Stimulated activated effector memory CD8-positive, alpha-beta T cell treated with anti-CD3 and anti-CD28 coated beads, Interleukin-12 subunit alpha, Interleukin-12 subunit beta, amount 100 ng/mL, for 72 hours (primary cell): ENCODE data around the gene NT5C2.
A peak's percentile ranks its signal among the peaks of the same experiment; 100 is the strongest.

ENCODE experiments used
- ATAC-seq: fragments of 150-1000 bp; cut with Tn5 transposase; 2 replicates; pipeline ENCODE4 v1.10.0; 2021
- DNase-seq, 2 donors: peaks; one replicate each; pipeline ENCODE4 v3.0.0; 2021 to 2022; ENCODE audit warnings: low spot score in 2 of 2
- H3K27ac Mint-ChIP-seq: one replicate; pipeline ENCODE4 v1.8.0; 2022; ENCODE audit warnings: mild to moderate bottlenecking, mixed read lengths
- H3K36me3 Mint-ChIP-seq: one replicate; pipeline ENCODE4 v1.8.0; 2022; ENCODE audit warnings: mild to moderate bottlenecking, mixed read lengths
- H3K4me1 Mint-ChIP-seq: one replicate; pipeline ENCODE4 v1.8.0; 2022; ENCODE audit warnings: mixed read lengths
- H3K4me3 Mint-ChIP-seq: one replicate; pipeline ENCODE4 v1.8.0; 2022; ENCODE audit warnings: mild to moderate bottlenecking, mixed read lengths
- H3K9me3 Mint-ChIP-seq: one replicate; pipeline ENCODE4 v1.8.0; 2022; ENCODE audit warnings: mixed read lengths

Gene NT5C2

DNA sequence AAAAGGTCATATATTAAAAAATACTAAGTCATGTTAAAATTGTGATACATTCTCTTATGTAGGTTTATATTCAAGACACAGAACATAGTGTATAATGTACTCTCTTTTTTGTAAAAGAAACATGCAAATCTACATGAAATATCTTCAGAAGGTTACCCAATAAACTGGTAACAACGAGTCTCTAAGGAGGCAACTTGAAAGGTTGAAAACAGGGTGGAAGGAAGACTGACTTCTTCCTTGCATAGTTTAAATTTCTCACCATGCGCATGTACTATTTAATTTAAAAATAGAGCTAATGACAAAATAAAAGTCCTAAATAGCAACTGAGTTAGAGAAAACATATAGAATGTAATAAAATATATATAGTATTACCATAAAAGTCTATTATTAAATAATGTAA lies 132.5 kb downstream of the NT5C2 start:
- ATAC-seq (no peak), DNase-seq (no peak)
- Mint-ChIP-seq H3K36me3 (no peaks in the 10 kb centered on the region), H3K27ac (no peak overlapping the region), H3K9me3 (no peaks in the 10 kb centered on the region), H3K4me1 (peaks cover 9% of the 10 kb centered on the region), H3K4me3 (no peak overlapping the region)

DNA sequence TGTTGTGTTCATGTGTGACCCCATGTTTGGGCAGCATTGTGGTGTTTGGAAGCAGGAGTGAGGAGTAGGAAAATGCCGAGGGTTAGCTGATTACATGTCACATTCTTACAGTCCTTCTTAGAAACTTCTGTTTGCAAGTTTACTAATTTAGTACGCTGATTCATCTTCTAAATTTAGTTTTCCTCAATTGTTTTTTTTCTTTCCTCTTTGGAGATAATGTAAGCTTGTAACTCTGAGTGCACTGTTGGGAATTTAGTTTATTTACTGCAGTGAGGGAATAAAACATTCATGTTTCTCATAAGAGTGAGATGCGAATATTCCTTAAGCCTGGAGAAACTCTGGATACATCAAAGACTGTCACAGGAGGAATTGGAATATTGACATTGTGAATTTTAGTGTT lies 135.0 kb downstream of the NT5C2 start:
- peaks cover 28% of the 10 kb centered on the region for H3K4me1 Mint-ChIP-seq
- H3K36me3 Mint-ChIP-seq: no peaks in the 10 kb centered on the region
- ATAC-seq: no peak
- no peak for DNase-seq
- no peak overlapping the region for H3K4me3 Mint-ChIP-seq
- H3K27ac Mint-ChIP-seq: no peak overlapping the region
- no peaks in the 10 kb centered on the region for H3K9me3 Mint-ChIP-seq

DNA sequence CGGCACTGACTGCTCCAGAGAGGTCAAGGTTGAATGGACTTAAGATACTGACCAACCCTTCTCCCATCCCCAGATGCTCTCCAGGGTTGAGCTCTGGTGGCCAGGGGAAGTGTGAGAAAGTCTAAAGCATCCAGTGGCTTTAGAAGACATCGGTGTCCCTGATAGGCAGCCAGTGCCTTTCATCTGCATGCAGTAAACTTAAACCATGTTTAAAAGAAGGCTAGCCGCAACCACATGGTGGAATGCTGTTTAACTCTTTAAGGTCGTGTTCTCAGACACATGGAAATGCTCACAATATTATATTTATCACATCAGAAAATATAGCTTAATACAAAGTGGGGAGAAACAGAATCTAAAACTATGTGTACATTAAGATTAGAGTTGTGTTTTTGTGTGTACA lies 138.0 kb downstream of the NT5C2 start:
- peak overlapping the region; percentile 82 for H3K27ac Mint-ChIP-seq

DNA sequence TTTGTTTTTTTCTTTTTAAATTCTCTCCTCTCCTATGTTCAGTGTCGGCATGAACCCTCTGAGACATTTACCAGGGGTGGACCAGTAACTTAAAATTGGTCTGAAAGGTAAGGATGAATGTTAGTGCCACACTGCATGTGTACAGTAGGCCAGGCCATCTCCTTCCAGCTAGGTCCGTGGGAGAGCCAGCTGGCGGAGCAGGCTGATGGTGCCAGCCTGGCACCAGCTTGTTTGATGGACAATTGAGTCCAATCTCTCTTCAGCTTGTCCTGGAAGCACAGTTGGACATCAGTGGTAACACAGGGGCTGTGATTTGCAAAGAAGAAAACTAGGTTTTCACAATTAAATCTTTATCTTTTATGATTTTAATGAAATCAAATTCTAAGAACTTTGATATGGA lies 138.5 kb downstream of the NT5C2 start:
- DNase-seq (no peak), ATAC-seq (peak; percentile 14)
- H3K4me1 Mint-ChIP-seq: peaks cover 28% of the 10 kb centered on the region
- H3K4me3 Mint-ChIP-seq: peak overlapping the region; percentile 74
- peak overlapping the region; percentile 82 for H3K27ac Mint-ChIP-seq
- no peaks in the 10 kb centered on the region for H3K9me3 Mint-ChIP-seq
- H3K36me3 Mint-ChIP-seq: no peaks in the 10 kb centered on the region

More for the DNA sequence above, 138.0 kb downstream of the NT5C2 start:
- Mint-ChIP-seq H3K36me3 (no peaks in the 10 kb centered on the region), H3K4me1 (peaks cover 28% of the 10 kb centered on the region), H3K4me3 (peak overlapping the region; percentile 74), H3K9me3 (no peaks in the 10 kb centered on the region)
- no peak for ATAC-seq
- DNase-seq: no peak

DNA sequence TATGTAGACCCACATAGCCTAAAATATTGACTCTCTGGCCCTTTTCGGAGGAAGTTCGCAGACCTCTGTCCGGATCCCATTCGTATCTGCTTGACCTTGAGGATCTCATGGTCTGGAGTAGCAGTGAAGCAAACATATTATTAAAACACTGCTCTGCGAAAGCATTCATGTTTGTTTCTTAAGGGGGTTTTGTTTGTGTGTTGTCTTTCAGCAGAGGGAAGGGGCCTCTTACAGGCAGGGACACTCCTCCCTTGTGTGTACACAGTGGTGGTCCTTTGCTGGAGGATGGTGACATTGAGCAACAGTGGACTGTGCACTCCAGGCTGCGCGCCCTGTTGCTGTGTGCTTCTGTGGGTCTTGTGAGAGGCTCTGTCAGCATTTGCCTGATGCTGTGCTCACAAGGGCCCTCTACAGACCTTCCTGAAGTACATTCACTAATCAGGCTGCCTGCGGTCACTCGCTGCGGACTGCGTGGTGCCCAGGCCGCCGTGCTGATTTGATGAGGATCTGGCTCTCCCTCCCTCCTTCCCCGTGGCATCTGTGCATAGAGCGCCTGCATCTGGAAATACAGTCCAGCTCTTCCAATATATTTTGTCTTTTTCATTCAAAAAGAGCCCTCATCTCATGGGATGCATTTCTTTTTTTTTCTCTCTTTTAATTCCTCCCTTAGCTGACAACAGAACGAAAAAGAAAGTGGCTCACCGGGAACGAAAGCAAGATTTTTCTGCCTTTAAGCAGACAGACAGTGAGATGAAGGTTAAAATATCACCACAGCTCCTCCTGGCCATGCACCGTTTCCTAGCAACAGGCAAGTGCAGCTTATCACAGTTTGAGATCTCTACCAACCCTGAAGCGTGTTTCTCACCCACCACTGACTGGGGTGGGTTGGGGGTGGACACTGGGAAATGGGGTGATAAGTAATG lies 139.2 kb downstream of the NT5C2 start:
- Mint-ChIP-seq H3K4me1 (peaks cover 28% of the 10 kb centered on the region), H3K9me3 (no peaks in the 10 kb centered on the region), H3K27ac (peak overlapping the region; percentile 82), H3K4me3 (peak overlapping the region; percentile 74), H3K36me3 (no peaks in the 10 kb centered on the region)
- peak; percentile 11 to 78 for DNase-seq
- ATAC-seq: peak; percentile 94

DNA sequence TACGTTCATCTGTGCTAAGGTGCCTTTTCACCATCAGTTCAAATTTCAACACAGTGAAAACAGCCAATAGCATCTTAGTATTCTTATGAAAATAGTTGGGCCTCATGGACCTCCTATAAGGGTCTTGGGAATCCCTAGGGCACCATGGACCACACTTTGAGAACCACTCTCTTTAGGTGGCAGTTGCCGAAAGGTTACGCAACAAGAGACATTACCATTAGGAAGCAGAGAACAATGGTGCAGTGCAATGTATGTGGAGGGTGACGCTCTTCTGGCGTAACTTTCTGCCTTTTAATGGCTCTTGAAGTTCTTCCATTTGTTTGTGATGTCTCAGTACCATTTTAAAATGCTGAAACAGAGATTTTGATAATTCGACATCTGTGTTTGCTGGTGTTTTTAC lies 143.8 kb downstream of the NT5C2 start:
- Mint-ChIP-seq H3K4me3 (no peak overlapping the region), H3K36me3 (no peaks in the 10 kb centered on the region), H3K27ac (no peak overlapping the region), H3K4me1 (peaks cover 8% of the 10 kb centered on the region), H3K9me3 (no peaks in the 10 kb centered on the region)
- ATAC-seq: no peak
- no peak for DNase-seq

DNA sequence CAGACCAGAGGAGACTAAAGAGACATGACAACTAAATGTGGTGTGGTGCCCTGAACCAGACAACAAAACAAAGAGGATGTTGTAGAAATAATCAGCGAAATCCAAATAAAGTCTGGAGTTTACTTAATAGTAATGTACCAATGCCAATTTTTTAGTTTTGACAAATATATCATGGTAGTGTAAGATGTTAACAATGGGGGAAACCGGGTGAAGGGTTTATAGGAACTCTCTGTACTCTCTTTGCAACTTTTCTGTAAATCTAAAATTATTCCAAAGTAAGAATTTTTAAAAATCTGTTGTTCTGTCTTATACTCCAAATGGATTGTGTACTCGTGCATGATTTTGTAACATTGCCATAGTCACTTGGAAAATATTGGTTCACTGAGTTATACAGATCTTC lies 145.7 kb downstream of the NT5C2 start:
- Mint-ChIP-seq H3K36me3 (no peaks in the 10 kb centered on the region), H3K4me3 (no peak overlapping the region), H3K27ac (no peak overlapping the region), H3K4me1 (peaks cover 2% of the 10 kb centered on the region), H3K9me3 (no peaks in the 10 kb centered on the region)
- DNase-seq (no peak), ATAC-seq (no peak)

DNA sequence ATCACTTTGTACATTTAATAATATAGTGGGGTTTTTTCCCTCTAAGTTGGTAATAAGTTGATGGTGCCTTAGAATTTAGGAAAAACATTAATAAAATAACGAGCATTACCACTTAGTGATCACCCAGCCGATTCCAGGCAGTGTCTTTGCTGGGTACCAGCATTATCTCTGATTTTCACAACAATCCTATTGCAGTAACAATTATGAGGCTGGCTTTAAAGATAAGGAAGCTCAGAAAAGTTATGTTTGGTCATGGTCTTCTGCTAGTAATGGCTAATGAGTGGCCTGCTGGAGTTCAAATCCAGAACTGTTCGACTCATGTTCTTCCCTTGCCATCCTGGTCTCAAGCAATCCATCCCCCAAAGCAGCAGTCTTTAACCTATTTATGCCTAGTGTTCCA lies 147.1 kb downstream of the NT5C2 start:
- ATAC-seq: no peak
- Mint-ChIP-seq H3K36me3 (no peaks in the 10 kb centered on the region), H3K27ac (no peak overlapping the region), H3K9me3 (no peaks in the 10 kb centered on the region), H3K4me3 (no peak overlapping the region), H3K4me1 (peaks cover 8% of the 10 kb centered on the region)
- no peak for DNase-seq

DNA sequence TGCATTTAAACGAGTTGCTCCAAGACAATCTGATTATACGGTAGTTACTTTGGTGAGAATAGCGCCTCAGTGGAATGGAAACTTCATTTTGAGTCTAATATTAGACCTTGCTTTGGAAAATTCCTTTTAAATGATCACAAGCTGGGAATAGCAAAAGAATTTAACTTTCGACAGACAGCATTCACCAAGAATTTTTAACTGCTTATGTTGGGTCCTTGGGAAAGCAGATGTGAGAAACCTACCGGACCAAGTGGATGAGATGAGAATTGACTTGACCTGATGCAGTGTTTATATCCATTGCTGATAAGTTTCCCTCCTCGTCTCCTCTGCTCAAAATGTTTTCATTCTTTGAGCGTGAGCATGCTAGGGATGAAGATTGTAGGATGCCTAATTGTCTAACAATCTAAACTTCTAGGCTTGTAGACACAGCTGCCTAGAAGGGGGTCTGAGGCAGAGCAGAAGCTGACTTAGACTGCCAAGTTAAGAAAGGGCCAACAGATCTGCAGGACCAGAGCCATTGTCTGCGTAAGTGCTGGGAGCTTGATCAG lies 148.1 kb downstream of the NT5C2 start:
- Mint-ChIP-seq H3K4me3 (no peak overlapping the region), H3K4me1 (peaks cover 8% of the 10 kb centered on the region), H3K9me3 (no peaks in the 10 kb centered on the region), H3K36me3 (no peaks in the 10 kb centered on the region), H3K27ac (no peak overlapping the region)
- DNase-seq (no peak), ATAC-seq (no peak)

DNA sequence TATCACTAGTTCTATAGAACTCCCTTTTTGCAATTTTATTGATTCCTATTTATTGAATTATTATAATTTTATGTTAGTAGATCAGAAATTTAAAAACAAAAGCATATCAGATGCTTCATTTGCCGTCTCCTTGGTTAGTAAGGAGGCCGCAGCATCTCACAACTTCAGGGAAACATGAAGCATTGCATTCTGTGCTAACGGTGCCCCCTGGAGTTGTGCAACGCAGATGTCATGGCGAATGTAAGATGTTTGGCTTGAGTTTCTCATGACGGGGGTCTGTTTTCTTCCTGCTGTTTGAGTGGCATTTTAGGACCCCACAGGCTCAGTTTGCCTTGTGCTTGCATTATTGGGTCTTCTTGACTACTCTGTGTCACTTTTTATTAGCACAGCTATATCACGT lies 150.2 kb downstream of the NT5C2 start:
- no peaks in the 10 kb centered on the region for H3K36me3 Mint-ChIP-seq

DNA sequence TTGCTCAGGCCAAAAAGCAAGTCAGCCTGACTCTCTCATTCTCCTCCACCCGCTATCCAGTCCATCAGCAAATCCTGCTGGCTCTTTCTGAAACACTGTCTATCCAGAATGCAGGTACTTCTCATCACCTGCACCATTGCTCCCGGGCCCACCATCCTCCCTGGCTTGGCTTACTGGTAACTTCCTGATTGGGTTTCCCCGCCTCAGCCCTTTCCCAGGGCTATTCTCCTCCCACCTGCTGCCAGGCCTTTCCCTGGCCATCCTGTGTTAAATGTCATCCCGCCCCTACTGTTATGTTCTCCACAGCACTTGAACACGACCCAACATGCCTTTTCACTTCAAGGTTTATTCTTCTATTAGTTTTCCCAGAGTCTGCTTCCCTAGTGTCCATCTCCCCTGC lies 150.9 kb downstream of the NT5C2 start:
- H3K27ac Mint-ChIP-seq: peak overlapping the region; percentile 26
- no peak overlapping the region for H3K4me3 Mint-ChIP-seq
- no peaks in the 10 kb centered on the region for H3K36me3 Mint-ChIP-seq
- DNase-seq (no peak), ATAC-seq (no peak)
- peaks cover 8% of the 10 kb centered on the region for H3K4me1 Mint-ChIP-seq
- H3K9me3 Mint-ChIP-seq: no peaks in the 10 kb centered on the region

More for the DNA sequence above, 150.2 kb downstream of the NT5C2 start:
- no peak overlapping the region for H3K4me3 Mint-ChIP-seq
- H3K9me3 Mint-ChIP-seq: no peaks in the 10 kb centered on the region
- H3K4me1 Mint-ChIP-seq: peaks cover 8% of the 10 kb centered on the region
- DNase-seq (no peak), ATAC-seq (no peak)
- no peak overlapping the region for H3K27ac Mint-ChIP-seq

DNA sequence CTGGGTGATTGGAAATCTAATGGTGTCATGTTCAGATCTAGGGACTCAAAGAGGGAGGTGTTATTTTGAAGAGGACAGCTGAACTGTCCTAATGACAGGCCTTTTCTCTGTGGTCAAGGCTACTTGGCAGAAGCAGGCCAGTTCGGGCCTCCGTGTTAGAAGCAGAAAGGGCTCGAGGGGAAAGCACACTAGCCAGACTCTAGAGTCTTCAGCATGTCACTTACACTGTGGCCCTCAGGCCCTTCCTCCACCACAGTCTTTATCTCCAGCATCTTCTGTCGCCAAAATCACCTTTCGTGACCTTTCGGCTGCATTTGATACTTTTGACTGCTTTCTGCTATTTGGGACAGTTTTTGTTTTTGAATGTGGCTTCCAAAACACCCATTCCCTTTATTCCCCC lies 151.7 kb downstream of the NT5C2 start:
- peaks cover 8% of the 10 kb centered on the region for H3K4me1 Mint-ChIP-seq
- no peak overlapping the region for H3K4me3 Mint-ChIP-seq
- no peak for ATAC-seq
- DNase-seq: no peak
- H3K27ac Mint-ChIP-seq: peak overlapping the region; percentile 36
- no peaks in the 10 kb centered on the region for H3K9me3 Mint-ChIP-seq
- H3K36me3 Mint-ChIP-seq: no peaks in the 10 kb centered on the region

DNA sequence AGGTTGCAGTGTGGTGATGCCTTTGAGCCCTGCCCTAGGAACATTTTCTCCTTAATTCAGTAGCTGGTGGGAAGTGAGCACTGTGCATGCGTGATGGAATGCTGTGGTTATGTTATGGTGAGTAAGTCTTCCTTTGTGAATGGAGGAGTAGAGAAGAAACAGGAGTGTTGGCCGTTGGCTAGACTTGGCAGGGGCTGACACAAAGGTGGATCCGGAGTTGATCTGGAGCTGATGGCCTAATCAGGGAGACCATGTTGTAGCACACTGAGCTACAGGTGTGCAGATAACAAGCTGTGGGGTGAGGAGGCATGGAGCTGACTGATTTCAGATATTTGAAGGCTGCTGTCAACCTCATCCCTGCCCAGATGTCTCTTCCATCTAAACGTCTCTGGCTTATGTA lies 152.7 kb downstream of the NT5C2 start:
- no peaks in the 10 kb centered on the region for H3K36me3 Mint-ChIP-seq
- H3K9me3 Mint-ChIP-seq: no peaks in the 10 kb centered on the region
- ATAC-seq (no peak), DNase-seq (no peak)
- no peak overlapping the region for H3K4me3 Mint-ChIP-seq
- peaks cover 8% of the 10 kb centered on the region for H3K4me1 Mint-ChIP-seq
- no peak overlapping the region for H3K27ac Mint-ChIP-seq

DNA sequence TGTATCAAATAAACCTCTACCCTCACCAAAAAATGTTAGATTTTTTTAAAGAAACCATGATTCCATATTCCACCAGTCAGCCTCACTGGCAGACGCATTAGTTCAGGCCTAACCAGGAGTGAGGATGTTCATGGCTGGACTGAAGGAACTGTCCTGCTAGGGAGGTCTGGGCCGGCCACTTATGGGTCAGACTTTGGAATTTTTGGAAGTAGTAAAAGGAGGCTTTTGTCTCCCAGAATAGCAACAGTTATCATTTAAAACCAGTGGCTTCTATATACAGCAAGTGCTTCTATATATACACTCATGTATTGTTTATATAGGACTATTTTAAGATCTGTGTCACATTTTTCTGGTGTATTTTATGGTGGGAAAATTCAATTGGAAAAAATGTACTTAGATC lies 154.5 kb downstream of the NT5C2 start:
- H3K4me3 Mint-ChIP-seq: no peak overlapping the region
- no peaks in the 10 kb centered on the region for H3K36me3 Mint-ChIP-seq
- ATAC-seq (no peak), DNase-seq (no peak)
- no peaks in the 10 kb centered on the region for H3K9me3 Mint-ChIP-seq
- H3K4me1 Mint-ChIP-seq: peaks cover 8% of the 10 kb centered on the region
- H3K27ac Mint-ChIP-seq: no peak overlapping the region
